Endodermal cell (in vitro differentiated cells): Measurements from ENCODE around the gene FHL3. TPM values are rescaled to one million over a fixed set of nuclear protein-coding genes. Genes with fewer than 3 reads are reported as not detected.
A peak's percentile ranks its signal among the peaks of the same experiment; 100 is the strongest.

Experiments used
- DNase-seq: peaks from one replicate; pipeline ENCODE4 v3.0.0-alpha.2; 2017
- H3K27ac ChIP-seq: 2 replicates; pipeline ENCODE4 v1.5.1; 2013; ENCODE audit warnings: mild to moderate bottlenecking, low read depth, low read length, moderate library complexity
- H3K27me3 ChIP-seq: 2 replicates; pipeline ENCODE4 v1.6.1; 2013; ENCODE audit warnings: mild to moderate bottlenecking, low read length, moderate library complexity; ENCODE audit not compliant: insufficient read depth, control insufficient read depth, poor library complexity, severe bottlenecking
- H3K36me3 ChIP-seq: 2 replicates; pipeline ENCODE4 v1.7.0; 2013; ENCODE audit warnings: mild to moderate bottlenecking, low read length, moderate library complexity; ENCODE audit not compliant: control insufficient read depth, insufficient read depth
- H3K4me1 ChIP-seq: one replicate; pipeline ENCODE4 v1.7.0; 2013; ENCODE audit warnings: low read length; ENCODE audit not compliant: control insufficient read depth, insufficient read depth
- H3K4me3 ChIP-seq: 2 replicates; pipeline ENCODE4 v1.5.1; 2013; ENCODE audit warnings: mild to moderate bottlenecking, low read length, moderate library complexity
- H3K9ac ChIP-seq: 2 replicates; pipeline ENCODE4 v1.6.1; 2013; ENCODE audit warnings: mild to moderate bottlenecking, low read length, moderate library complexity; ENCODE audit not compliant: poor library complexity, severe bottlenecking; ENCODE audit errors: extremely low read depth
- H3K9me3 ChIP-seq: 2 replicates; pipeline ENCODE4 v1.6.1; 2013; ENCODE audit warnings: mild to moderate bottlenecking, low read length, moderate library complexity; ENCODE audit not compliant: control insufficient read depth
- H3K27ac Mint-ChIP-seq: 2 replicates; pipeline ENCODE4 v1.8.0; 2020; ENCODE audit warnings: mixed read lengths
- H3K27me3 Mint-ChIP-seq: 2 replicates; pipeline ENCODE4 v1.8.0; 2021; ENCODE audit warnings: mild to moderate bottlenecking, mixed read lengths; ENCODE audit not compliant: insufficient read depth
- H3K36me3 Mint-ChIP-seq: 2 replicates; pipeline ENCODE4 v1.8.0; 2020; ENCODE audit warnings: low read depth, mixed read lengths
- H3K4me1 Mint-ChIP-seq: 2 replicates; pipeline ENCODE4 v1.8.0; 2020; ENCODE audit warnings: mixed read lengths
- H3K4me3 Mint-ChIP-seq: 2 replicates; pipeline ENCODE4 v1.8.0; 2020; ENCODE audit warnings: mild to moderate bottlenecking, moderate library complexity, mixed read lengths
- H3K9me3 Mint-ChIP-seq: 2 replicates; pipeline ENCODE4 v1.8.0; 2020; ENCODE audit warnings: mild to moderate bottlenecking, mixed read lengths
- CTCF ChIP-seq: fragments of 200-600 bp; sonication (generic); conservative IDR thresholded peaks from 2 replicates; pipeline ENCODE4 v1.5.0; 2021; ENCODE audit warnings: antibody characterized with exemption, mild to moderate bottlenecking
- WGBS, 2 experiments: methylation state at CpG; one replicate each; pipeline versions ENCODE4 v1.1.5 to v1.1.7; 2013; ENCODE audit warnings: missing lambda C conversion rate in 2 of 2, mixed read lengths in 1 of 2; ENCODE audit not compliant: insufficient coverage in 1 of 2, insufficient read length in 1 of 2; 5-methylcytosine and 5-hydroxymethylcytosine counted together
- long read RNA-seq, 4 experiments: library from polyadenylated mRNA in 2 of 4; library from RNA in 1 of 4; library from capped mRNA in 1 of 4; stranded (forward) in 3 of 4; unstranded in 1 of 4; transcript quantifications; one replicate each; pipeline ENCODE4 v2.0.0, GENCODE V29; 2020 to 2021; ENCODE audit warnings: inconsistent platforms in 1 of 4
- polyA plus RNA-seq, 2 experiments: library from polyadenylated mRNA; stranded (reverse); fragments of 50-300 nt; gene quantifications; one replicate each; pipeline ENCODE4 v1.2.3, GENCODE V29; 2013
- total RNA-seq, 2 donors: library from RNA; stranded (reverse); fragmentation: NEBNext Ultra II Directional in 1 of 2; extraction: Animal tissue kit (Norgen Biotek cat#: 25700) in 1 of 2; gene quantifications; 2 replicates in 1 of 2; 3 replicates in 1 of 2; pipeline ENCODE4 v1.2.1, GENCODE V29; 2021

The FHL3 gene
- 10 to 100 TPM; 20.5 to 20.6 TPM for total RNA-seq
- polyA plus RNA-seq (2013, experiment 1 of 2) = 22.3 TPM
- polyA plus RNA-seq (2013, experiment 2 of 2) = 22.3 TPM
- long read RNA-seq, experiment 1, transcript FHL3-201 (6 exons, 1,647 nt) = major isoform, 6 of 14 reads
- long read RNA-seq, experiment 1, partial matches to known transcripts = 1 of 14 reads
- long read RNA-seq, experiment 1, other reads (novel, unspliced or antisense) = 4 of 14 reads
- long read RNA-seq, experiment 2, transcript FHL3-201 (6 exons, 1,647 nt) = major isoform, 22 of 29 reads
- long read RNA-seq, experiment 2, partial matches to known transcripts = 2 of 29 reads
- long read RNA-seq, experiment 2, other reads (novel, unspliced or antisense) = 1 of 29 reads
- long read RNA-seq, experiment 3, transcript FHL3-201 (6 exons, 1,647 nt) = major isoform, 37 of 58 reads
- long read RNA-seq, experiment 3, transcript FHL3-203 (6 exons, 1,091 nt) = minor isoform, 11 of 58 reads
- long read RNA-seq, experiment 3, partial matches to known transcripts = 2 of 58 reads
- long read RNA-seq, experiment 3, other reads (novel, unspliced or antisense) = 6 of 58 reads
- long read RNA-seq, experiment 4, transcript FHL3-203 (6 exons, 1,091 nt) = major isoform, 15 of 17 reads
- long read RNA-seq, experiment 4, partial matches to known transcripts = 0 of 17 reads
- long read RNA-seq, experiment 4, other reads (novel, unspliced or antisense) = 2 of 17 reads

- peak within 1 kb of the TSS; percentile 4 for H3K27ac Mint-ChIP-seq
- no peak within 1 kb of the TSS for H3K27ac ChIP-seq
- peaks cover 23% of the 10 kb centered on the region for H3K4me1 ChIP-seq
- H3K27me3 ChIP-seq = no peaks in the 10 kb centered on the region
- peak within 1 kb of the TSS; percentile 69 for H3K4me3 Mint-ChIP-seq
- TF ChIP-seq CTCF = no peak
- peak; percentile 91 for DNase-seq
- H3K4me1 Mint-ChIP-seq = peaks cover 40% of the 10 kb centered on the region
- no peaks in the 10 kb centered on the region for H3K9me3 Mint-ChIP-seq
- H3K9ac ChIP-seq = peak within 1 kb of the TSS; percentile 61
- H3K36me3 ChIP-seq = no peaks in the 10 kb centered on the region
- no peaks in the 10 kb centered on the region for H3K27me3 Mint-ChIP-seq
- H3K9me3 ChIP-seq = no peaks in the 10 kb centered on the region
- H3K36me3 Mint-ChIP-seq = no peaks in the 10 kb centered on the region
- 0 to 2% methylated on average over 1 to 75 of the region's 83 CpGs for WGBS, 2 experiments
- H3K4me3 ChIP-seq = peak within 1 kb of the TSS; percentile 94
Measured at GRCh38 chr1:38005195-38006007, at the start of gene FHL3. FHL3 (minus strand) TSS chr1:38005514; CDS start chr1:37999412, 6,102 bp downstream.

- H3K4me3 Mint-ChIP-seq = no peak overlapping the region
- no peaks in the 10 kb centered on the region for H3K4me1 ChIP-seq
- no peak overlapping the region for H3K4me3 ChIP-seq
- TF ChIP-seq CTCF = no peak
- no peaks in the 10 kb centered on the region for H3K9me3 ChIP-seq
- peaks cover 6% of the 10 kb centered on the region for H3K4me1 Mint-ChIP-seq
- H3K27me3 ChIP-seq = peaks cover 25% of the 10 kb centered on the region
- peaks cover 36% of the 10 kb centered on the region for H3K27me3 Mint-ChIP-seq
- no peak for DNase-seq
- H3K36me3 ChIP-seq = no peaks in the 10 kb centered on the region
- H3K9ac ChIP-seq = no peak overlapping the region
- no peak overlapping the region for H3K27ac ChIP-seq
- 67 to 76% methylated on average over 4 to 6 of the region's 7 CpGs for WGBS, 2 experiments
- H3K27ac Mint-ChIP-seq = no peak overlapping the region
- H3K36me3 Mint-ChIP-seq = no peaks in the 10 kb centered on the region
- no peaks in the 10 kb centered on the region for H3K9me3 Mint-ChIP-seq
Measured at GRCh38 chr1:38053416-38054091, 48.2 kb upstream of the FHL3 start.
